ENCODE results near the gene TNNC2. TPM values are rescaled to one million over a fixed set of nuclear protein-coding genes. Genes with fewer than 3 reads are reported as not detected.

TNNC2 gene
- total RNA-seq, 1 donor from 2014 or later, result not detected

DNA sequence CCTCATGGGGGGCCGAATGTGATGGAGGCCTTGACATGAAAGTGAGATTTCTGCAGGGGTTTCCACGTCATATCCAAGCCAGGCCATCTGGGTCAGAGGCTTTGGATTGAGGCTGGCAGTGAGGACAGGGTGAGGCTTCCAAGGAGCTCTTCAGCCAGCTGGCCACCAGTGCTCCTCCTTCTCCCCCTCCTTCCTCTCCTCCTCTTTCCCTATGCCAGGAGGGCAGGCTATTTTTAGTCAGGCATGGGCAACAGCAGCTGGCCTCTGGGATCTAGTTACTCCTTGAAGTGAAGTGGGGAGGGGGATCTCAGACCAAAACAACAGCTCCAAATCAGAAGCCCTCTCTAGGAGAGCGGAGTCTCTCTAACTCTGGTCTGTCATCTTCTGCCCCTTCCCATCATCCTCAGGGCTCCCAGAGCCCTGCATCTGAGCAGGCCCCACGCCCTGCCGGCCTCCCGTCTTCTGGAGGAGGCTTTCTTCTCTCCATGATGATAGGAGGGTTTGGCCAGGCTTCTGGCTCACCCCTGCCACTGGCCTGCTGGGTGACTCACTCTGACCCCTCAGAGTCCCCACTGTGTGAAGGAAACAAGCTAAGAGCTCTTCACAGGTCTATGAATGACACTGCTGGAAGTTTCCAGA lies 612 bp downstream of the TNNC2 start:
- no peak overlapping the region for H3K4me3 Mint-ChIP-seq (ENCODE audit: unreplicated experiment)
- H3K4me1 Mint-ChIP-seq (ENCODE audit: unreplicated experiment), result no peaks in the 10 kb centered on the region
- TF ChIP-seq CTCF (IDR thresholded peaks at IDR 0.05; ENCODE audit: unreplicated experiment), result no peak
- no peak overlapping the region for H3K27ac Mint-ChIP-seq (ENCODE audit: unreplicated experiment)
- no peaks in the 10 kb centered on the region for H3K9me3 Mint-ChIP-seq (ENCODE audit: unreplicated experiment)
- peaks cover 5% of the 10 kb centered on the region for H3K27me3 Mint-ChIP-seq (ENCODE audit: unreplicated experiment)
- DNase-seq (ENCODE audit: low spot score), result no peak
- H3K36me3 Mint-ChIP-seq (ENCODE audit: low read depth, unreplicated experiment), result no peaks in the 10 kb centered on the region

DNA sequence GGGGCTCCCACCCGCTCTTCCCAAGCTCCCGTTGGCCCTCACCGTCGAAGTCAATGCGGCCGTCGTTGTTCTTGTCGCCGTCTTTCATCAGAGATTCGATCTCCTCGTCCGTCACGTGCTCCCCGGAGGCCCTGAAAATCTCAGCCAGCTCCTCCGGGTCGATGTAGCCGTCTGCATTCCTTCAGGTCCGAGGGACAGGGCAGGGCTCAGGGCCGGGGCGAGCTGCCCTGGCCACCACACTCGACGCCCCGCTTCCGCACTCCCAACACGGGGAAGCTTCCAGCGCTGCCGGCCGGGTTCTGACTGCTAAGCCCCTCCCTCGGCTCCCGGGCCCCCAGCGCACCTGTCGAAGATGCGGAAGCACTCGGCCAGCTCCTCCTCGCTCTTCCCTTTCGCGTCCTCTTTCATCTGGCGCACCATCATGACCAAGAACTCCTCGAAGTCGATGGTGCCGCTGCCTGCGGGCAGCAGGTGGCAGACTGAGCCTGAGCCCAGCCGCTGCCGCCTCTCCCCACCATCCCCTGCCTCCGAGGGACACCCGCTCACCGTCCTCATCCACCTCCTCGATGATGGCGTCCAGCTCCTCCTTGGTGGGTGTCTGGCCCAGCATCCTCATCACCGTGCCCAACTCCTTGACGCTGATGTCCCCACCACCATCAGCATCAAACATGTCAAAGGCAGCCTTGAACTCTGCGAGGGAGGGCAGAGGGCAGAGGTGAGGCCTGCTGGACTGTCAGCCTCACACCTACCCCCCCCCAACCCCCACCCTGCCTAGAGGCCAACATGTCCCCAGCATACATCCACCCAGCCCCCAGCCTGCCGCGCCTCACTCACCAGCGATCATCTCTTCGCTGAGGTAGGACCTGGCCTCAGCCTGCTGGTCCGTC lies 2.9 kb downstream of the TNNC2 start:
- Mint-ChIP-seq H3K9me3 (ENCODE audit: unreplicated experiment) (no peaks in the 10 kb centered on the region), H3K27ac (ENCODE audit: unreplicated experiment) (no peak overlapping the region), H3K4me1 (ENCODE audit: unreplicated experiment) (no peaks in the 10 kb centered on the region), H3K4me3 (ENCODE audit: unreplicated experiment) (no peak overlapping the region), H3K27me3 (ENCODE audit: unreplicated experiment) (peaks cover 5% of the 10 kb centered on the region), H3K36me3 (ENCODE audit: low read depth, unreplicated experiment) (no peaks in the 10 kb centered on the region)
- TF ChIP-seq CTCF (IDR thresholded peaks at IDR 0.05; ENCODE audit: unreplicated experiment), result no peak
- DNase-seq (ENCODE audit: low spot score), result peak; percentile 37

- H3K36me3 Mint-ChIP-seq (ENCODE audit: low read depth, unreplicated experiment), result no peaks in the 10 kb centered on the region
- no peaks in the 10 kb centered on the region for H3K9me3 Mint-ChIP-seq (ENCODE audit: unreplicated experiment)
- H3K4me1 Mint-ChIP-seq (ENCODE audit: unreplicated experiment), result no peaks in the 10 kb centered on the region
- H3K4me3 Mint-ChIP-seq (ENCODE audit: unreplicated experiment), result no peak overlapping the region
- H3K27ac Mint-ChIP-seq (ENCODE audit: unreplicated experiment), result no peak overlapping the region
- TF ChIP-seq CTCF (IDR thresholded peaks at IDR 0.05; ENCODE audit: unreplicated experiment), result no peak
- H3K27me3 Mint-ChIP-seq (ENCODE audit: unreplicated experiment), result peaks cover 5% of the 10 kb centered on the region
- no peak for DNase-seq (ENCODE audit: low spot score)
These were observed 4.3 kb downstream of the TNNC2 start for GRCh38 chr20:45822857-45823256.

DNA sequence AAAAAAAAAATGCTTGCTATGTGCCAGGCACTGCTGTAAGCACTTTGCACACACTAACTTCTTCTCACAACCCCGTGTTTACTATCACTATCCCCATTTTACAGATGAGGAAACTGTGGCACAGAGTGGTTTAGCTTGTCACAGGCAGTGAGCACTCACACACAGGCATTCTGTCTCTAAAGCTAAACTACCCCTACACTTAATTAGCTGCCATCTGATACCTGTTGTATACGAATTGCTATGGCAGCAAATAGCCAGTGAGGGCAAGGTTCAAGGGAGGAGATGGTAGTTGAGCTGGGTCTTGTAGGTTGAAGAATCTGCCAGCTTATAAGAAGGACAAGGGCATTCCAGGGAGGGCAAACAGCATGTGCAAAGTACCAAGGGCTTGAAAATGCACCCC lies 5.2 kb downstream of the TNNC2 start:
- Mint-ChIP-seq H3K4me1 (ENCODE audit: unreplicated experiment) (no peaks in the 10 kb centered on the region), H3K27me3 (ENCODE audit: unreplicated experiment) (peaks cover 4% of the 10 kb centered on the region), H3K36me3 (ENCODE audit: low read depth, unreplicated experiment) (no peaks in the 10 kb centered on the region), H3K4me3 (ENCODE audit: unreplicated experiment) (no peak overlapping the region), H3K9me3 (ENCODE audit: unreplicated experiment) (no peaks in the 10 kb centered on the region), H3K27ac (ENCODE audit: unreplicated experiment) (no peak overlapping the region)
- TF ChIP-seq CTCF (IDR thresholded peaks at IDR 0.05; ENCODE audit: unreplicated experiment), result no peak
- no peak for DNase-seq (ENCODE audit: low spot score)

DNA sequence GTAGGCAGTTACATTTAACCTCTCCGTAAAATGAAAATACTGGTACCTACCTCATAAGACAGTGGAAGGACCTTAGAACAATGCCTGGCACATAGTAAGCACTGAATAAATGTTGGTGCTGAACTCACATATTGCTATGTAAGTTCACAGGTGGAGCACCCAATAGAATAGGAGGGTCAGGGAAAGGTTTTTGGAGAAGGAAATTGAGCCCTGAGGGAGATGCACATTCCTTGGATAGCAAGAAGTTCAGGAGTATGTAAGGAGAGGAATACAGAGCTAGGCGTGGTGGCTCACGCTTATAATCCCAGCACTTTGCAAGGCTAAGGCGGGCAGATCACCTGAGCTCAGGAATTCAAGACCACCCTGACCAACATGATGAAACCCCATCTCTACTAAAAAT lies 7.6 kb downstream of the TNNC2 start:
- Mint-ChIP-seq H3K9me3 (ENCODE audit: unreplicated experiment) (no peaks in the 10 kb centered on the region), H3K4me3 (ENCODE audit: unreplicated experiment) (no peak overlapping the region), H3K4me1 (ENCODE audit: unreplicated experiment) (no peaks in the 10 kb centered on the region), H3K36me3 (ENCODE audit: low read depth, unreplicated experiment) (no peaks in the 10 kb centered on the region), H3K27me3 (ENCODE audit: unreplicated experiment) (peaks cover 4% of the 10 kb centered on the region), H3K27ac (ENCODE audit: unreplicated experiment) (no peak overlapping the region)
- no peak for DNase-seq (ENCODE audit: low spot score)
- TF ChIP-seq CTCF (IDR thresholded peaks at IDR 0.05; ENCODE audit: unreplicated experiment), result no peak

All from endothelial cell (in vitro differentiated cells).